Hematopoietic multipotent progenitor cell treated with erythropoietin and hydrocortisone succinate and interleukin-3 and kit ligand, for 4 days (in vitro differentiated cells): Measurements from ENCODE around the gene RB1.

ENCODE experiments used
- DNase-seq: peaks from one replicate; pipeline ENCODE4 v3.0.0-alpha.2; 2015

The RB1 gene

DNA sequence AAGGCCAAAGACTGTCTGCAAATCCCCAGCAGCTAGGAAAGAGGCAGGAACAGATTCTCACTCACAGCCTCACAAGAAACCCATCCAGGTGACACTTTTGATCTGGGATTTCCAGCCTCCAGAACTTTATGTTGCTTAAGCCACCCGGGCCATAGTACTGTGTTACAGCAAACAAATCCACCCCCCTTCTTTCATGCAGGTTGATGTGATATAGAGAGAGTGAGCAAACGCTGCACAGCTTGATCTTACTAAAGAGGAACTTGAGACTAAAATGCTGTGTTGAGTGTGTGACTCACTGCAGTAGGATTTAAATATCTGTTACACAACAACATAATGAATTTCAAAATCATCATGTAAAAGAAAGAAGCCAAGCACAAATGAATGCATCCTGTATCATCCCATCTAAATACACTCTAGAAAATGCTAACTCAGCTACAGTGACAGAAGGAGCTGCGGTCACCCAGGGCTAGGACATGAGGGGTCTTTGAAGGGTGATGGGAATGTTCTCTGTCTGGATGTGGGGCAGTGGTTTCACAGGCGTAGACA lies 197.2 kb downstream of the RB1 start:
- DNase-seq, result peak; percentile 88

DNA sequence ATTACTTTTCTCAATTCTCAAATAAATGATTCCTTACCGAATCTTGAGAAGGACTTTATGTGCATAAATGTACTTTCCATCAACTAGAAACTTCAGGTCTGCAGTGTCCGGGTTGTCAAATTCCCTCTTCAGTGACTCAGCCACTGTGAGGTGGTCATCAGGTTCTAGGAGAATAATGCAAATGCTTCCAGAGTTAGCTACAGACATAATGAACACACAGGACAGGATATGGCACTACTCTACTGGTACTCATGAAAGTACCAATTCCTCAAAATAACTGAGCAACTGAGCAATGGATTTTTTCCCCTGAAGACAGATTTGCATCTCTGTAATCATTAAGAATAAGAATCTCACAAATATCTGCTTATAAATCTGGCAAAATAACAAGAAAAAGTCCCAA lies 198.2 kb downstream of the RB1 start:
- no peak for DNase-seq

DNA sequence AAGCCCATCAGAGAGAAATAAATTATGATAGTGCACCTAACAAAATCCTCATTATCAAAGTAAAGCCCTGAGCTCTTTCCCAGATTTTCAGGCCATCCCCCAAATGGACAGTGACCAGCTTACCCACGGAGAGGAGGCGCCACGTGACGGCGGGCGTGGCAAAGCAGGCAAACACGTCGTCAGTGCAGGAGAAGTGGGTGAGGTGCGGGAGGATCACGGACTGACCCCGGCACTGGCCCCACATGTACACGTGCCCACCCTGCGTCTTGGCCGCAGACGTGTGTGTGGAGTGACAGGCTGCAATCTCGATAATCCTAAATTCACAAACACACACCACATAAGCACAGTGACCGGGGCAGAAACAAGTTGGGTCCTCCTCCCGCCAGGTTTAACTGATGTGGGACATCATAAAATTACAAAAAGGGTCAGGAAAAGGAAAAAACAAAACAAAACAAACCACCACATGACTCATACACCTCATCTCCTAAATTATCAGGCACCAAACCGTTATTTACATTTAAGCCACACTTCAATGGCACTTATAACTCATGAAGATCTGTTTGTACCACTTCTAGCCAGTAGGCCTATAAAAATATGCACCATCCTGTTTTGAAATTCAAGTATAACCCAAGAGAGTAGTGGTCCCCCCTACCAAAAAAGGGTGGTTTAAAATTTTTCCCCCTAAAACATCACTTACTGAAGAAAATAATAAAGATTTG lies 199.2 kb downstream of the RB1 start:
- no peak for DNase-seq

DNA sequence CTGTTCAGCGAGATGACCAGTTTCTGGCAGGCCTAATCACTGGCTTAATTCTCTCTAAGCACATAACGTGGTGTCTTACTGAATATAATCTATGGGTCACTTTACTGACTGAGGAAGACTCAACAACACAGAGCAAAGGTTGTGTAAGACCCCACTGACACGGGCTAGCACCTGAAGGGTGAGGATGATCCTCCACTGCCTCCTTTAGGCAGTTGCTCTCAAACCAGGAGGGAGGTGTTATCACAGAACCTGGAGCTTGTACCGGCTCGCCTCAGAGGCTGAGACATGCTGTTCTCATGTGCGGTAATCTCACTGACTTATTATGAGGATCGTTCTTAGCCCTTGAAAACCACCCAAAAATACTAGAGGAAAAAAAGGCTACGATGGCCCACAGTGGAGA lies 201.1 kb downstream of the RB1 start:
- no peak for DNase-seq

DNA sequence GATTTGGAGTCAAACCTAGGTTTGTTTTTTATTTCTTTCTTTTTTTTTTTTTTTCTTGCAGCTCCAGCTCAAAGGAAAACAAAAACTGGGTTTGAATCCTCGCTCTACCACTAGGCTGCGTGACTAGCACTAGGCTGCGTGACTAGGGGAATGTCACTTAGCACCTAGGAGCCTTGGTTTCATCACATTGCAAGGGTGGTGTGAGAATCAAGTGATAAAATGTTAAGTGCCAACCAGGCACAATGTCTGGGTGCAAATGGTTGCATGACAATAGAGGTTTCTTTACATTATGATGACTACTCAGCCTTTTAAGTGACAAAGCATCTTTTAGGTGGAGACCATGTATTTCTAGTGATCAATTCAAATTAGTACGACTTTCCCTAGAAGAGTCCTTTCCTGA lies 201.5 kb downstream of the RB1 start:
- no peak for DNase-seq

DNA sequence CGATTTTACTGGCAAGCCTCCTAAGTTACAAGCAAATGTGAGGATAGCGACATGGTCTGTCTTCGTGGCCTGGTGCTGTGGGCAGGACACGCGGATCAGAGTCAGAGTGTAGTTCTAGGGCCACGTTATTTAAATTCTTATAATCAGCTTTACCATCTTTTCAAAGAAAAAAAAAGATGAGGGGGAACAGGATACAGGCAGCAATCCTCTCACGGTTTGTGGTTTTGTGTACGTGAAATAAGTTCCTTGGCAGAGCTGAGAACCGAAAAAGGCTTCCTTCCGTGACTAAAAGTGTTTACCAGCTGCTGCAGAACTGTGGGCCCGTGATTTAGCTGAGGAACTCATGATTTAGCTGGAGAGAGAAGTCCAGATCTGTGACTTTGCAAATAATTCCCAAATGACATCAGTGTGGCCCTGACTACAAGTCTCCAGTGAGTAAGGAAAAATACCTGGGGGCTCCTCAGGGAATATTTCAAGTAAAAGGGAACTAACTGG lies 202.1 kb downstream of the RB1 start:
- DNase-seq, result peak; percentile 92

DNA sequence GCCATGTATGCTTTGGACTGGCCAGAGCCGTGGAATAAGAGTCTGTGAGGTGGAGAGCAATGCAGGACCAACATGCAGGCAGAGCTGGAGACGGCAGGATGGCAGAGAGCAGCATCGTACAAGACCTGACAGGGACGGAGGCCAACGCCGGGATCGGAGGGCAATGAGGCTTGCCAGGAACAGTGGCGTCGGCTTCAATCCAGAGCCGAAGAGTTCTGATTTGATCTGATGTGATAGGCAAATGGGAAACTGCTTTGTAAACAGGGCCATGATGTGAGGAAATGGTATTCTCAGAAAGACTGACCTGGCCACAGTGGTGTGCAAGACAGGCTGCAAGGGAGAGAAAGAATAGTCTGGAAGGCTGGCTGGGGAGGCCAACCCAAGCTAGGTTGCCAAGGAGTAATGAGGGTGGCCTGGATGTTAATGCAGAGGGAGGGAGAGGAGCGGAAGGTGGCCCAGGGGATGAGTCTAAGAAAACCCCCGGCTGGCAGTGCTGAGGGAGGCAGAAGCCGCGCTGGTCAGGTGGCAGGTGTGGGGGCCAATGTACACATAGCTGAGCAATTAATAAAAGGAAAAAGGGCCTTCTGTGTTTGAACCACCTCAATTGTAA lies 202.6 kb downstream of the RB1 start:
- no peak for DNase-seq

DNA sequence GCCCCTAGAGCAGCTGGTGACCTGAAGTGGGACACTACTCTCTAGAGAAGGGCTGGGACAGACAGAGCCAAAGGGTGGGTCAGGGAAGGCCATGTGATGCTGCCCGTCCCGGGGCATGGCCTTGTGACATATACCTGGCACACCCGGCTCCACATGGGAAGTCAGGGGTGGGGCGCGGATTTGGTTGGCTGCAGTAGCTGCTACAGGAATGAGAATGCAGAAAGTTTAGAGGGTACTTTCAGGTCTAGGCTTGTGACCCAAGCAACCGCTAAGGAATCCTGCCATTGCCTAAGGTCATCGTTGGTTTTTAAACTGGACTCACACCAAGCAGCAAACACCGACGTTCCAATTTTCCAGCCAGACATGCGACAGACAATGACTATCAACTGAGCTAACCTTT lies 203.5 kb downstream of the RB1 start:
- no peak for DNase-seq

DNA sequence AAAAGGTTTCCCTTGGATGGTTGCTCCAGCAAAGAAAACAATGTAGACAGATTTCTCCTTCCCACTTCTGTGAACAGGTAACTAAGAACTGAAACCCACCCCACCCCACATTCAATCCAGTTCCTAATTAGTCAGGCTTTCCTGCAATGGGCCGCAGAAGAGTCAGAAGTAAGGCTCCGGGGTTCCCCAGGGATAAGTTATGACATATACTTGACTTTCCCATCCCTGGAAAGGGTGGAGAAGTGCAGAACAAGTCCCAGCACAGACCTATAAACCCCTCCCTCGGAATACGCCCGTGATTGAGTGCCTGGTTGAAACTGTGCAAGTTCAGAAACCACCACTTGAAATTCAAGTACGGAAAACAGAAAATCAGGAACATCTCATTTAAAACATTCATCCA lies 204.5 kb downstream of the RB1 start:
- DNase-seq, result no peak

DNA sequence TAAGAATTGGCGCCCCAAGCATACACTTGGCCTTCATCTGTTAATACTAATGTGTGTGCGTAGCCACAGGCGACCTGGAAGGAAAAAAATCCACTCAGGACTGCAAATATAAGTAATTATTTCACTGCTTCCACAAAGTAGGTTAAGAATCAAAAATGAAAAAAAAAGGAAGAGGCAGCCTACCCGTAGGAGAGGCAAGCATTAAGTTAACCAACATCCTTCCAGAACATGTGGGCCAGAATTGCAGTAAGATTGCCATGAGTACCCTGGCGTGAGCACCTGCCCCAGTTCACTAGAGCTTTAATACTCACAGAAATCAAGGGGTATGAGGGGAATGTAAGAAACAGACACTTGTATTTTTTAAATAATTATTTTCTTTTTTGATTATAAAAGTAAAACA lies 207.1 kb downstream of the RB1 start:
- no peak for DNase-seq

DNA sequence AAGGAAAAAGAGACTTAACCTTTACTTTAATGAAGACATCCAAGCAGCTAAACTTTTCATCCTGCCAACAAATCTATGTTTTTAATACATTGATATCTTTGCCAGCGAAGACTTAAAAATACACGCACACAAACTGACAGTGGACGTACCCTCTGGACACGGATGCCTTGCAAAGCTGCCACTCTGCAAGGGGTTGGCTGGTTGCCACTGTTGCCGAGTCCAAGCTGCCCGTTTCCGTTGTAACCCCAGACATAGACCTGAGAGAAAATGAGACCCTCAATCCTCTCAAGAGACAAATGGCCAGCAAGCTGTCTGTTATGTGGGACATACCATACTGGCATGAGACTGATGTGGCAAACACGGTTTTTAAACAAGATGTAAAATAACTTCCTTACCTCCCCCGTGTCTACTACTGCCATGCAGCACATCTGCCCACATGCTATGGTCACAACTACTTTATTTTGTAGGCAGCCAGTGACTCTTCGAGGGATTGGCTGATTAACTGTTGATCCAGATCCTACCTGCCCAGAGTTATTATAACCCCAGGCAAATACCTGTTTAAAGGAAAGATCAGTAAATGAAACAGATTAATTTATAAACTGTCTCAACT lies 208.2 kb downstream of the RB1 start:
- DNase-seq, result no peak

DNA sequence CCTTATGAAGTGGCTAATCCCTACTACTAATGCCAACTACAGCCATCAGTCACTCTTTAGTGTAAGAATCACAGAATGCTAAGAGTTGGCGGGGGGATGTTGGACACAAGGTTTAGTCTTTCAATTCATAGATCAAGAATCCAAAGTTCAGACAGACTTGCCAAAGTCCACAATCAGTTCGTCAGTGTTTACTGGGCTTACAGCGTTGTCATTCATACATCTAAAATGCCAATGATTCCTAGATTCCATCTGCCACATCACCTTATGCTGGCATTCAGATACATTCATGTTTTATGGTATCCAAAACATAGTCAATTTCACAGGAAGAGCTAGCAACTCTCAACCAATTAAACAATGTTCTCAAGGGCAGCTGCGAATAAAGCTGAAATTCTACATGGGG lies 211.2 kb downstream of the RB1 start:
- no peak for DNase-seq

DNA sequence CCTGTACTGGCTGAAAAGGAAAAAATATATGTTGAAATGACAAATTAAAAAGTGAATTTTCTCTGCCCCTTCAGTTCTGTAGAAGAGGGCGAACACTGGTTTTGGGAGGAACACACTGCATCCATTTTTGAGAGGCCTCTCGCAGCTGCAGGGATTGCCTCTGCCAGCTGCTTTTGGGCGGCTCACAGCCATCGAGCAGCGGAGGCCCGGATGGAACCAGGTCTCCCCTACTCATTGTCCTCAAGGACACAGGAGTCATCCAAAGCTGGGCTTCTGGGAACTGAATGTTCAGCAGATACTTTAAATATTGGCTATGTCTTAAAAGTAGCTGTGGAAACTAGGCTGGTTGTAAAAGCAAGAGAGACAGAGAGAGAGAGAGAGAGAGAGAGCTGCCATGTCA lies 212.2 kb downstream of the RB1 start:
- DNase-seq, result no peak

DNA sequence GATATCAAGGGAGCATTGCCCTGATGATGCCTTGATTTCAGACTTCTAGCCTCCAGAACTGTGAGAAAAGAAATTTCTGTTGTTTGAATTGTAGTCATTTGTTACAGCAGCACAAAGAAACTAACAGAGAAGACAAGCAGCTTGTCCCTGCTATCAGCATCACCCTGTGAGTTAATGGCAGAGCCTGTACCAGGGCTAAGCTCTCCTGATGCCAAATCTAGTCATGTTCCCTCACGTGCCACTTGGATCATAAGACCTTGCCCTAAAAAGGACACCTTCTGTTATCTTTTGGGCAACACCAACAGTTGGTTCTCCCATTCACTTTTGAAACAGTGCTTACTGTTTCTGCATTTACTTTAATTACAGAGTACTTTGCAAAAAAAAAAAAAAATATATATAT lies 214.5 kb downstream of the RB1 start:
- DNase-seq, result no peak

DNA sequence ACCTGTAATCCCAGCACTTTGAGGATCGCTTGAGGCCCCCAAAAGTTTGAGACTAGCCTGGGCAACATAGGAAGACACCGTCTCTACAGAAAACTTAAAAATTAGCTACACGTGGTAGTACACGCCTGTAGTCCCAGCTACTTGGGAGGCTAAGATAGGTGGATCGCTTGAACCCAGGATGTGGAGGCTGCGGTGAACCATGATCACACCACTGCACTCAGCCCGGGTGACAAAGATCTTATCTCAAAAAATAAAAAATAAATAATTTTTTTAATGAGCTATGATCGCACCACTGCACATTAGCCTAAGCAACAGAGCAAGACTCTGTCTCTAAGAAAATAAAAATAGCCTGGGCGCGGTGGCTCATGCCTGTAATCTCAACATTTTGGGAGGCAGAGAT lies 222.7 kb downstream of the RB1 start:
- no peak for DNase-seq

DNA sequence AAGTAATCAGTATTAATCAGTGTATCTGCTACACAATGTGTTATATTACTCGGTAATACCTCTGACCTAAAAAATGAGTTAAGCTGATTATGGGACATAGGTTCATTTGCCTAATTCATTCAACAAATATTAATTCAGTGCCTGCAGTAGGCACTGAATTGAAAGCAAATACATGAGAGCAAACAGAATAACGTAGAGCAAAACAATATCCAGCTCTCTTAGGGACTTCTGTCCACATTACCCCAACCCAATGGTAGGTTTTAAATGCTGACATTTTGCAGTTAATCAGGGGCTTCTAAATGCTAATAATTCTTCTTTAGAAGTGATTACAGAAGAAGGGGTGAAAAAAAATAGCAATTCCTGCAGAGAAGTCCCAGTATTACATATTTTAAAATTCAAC lies 224.4 kb downstream of the RB1 start:
- DNase-seq, result no peak

DNA sequence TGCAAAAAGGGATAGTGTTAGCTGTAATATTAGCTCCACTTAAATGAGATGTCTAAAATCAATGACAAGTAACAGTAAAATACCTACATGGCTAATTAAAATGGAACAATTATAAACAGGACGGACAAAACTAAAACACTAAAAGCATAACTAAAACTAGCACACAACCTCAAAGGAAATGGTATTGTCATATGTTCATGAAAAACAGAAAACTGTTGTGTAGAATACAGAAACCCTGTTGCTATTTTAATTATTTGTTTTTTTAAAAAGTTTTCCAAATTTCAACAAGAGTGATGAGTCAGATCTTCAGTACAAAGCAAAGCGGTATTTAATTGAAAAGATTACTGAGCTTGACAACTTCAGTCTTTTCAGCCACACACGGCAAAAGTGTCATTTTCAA lies 225.2 kb downstream of the RB1 start:
- DNase-seq, result no peak

DNA sequence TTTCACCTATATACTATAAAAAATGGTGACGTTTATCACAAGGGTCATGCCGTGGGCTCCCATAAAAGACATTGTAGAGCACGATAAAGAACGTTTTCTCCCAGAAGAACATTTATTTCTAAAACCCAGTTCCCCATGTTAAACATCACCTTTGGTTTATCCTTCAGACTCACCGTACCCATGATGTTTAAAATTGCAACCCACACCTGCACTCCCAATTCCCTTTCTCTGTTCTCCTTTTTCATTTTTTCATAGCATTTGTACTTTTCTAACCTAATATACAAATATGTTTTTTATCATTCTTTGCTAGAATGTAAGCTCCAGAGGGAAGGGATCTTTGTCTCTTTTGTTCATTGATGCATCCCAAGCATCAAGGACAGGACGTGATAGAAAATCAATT lies 227.3 kb downstream of the RB1 start:
- no peak for DNase-seq
